Stimulated activated CD4-positive, alpha-beta T cell treated with anti-CD3 and anti-CD28 coated beads, Interleukin-12 subunit alpha, Interleukin-12 subunit beta, amount 100 ng/mL, for 4 hours (primary cell): ENCODE data around the gene MBD6.

ENCODE experiments used
- DNase-seq: peaks from one replicate; pipeline ENCODE4 v3.0.0-alpha.2; 2020

Gene MBD6

DNA sequence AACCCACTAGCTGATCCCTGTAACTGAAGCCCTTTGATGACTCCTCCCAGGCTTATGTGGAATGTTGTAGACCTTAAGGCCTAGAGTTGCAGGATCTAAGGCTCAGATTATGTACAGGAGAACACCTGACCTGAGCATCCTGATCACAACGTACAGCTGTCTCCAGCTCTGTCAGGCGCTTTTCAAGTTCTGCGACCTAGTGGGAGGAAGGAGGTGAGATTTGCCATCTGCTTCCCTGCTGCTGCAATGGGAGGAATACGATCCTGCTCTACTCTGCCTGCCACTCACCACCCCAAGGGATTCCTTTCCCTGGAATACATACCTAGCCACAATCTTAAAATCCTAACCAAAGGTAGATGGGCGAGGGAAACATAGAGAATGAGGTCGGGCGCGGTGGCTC, 10.5 kb downstream of the MBD6 start:
- no peak for DNase-seq

DNA sequence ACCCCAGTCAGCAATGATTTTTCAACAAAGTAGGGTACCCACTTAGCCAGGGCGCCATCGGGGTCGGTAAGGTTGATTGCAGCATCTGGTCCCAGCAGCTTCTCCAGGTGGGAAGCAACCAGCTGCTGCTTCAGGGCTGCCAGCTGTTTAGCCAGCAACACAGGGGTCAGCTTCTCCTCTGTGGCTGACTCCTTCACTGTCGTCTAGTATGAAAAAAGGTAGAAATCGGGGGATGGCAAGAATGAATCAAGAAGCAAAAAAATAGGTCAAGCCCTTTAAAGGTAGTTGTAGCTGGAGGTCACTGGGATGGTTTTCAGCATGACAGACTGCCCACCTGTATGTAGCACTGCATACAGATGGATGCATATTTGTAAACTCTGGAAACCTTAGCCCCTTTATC, 11.6 kb downstream of the MBD6 start:
- DNase-seq, result no peak

DNA sequence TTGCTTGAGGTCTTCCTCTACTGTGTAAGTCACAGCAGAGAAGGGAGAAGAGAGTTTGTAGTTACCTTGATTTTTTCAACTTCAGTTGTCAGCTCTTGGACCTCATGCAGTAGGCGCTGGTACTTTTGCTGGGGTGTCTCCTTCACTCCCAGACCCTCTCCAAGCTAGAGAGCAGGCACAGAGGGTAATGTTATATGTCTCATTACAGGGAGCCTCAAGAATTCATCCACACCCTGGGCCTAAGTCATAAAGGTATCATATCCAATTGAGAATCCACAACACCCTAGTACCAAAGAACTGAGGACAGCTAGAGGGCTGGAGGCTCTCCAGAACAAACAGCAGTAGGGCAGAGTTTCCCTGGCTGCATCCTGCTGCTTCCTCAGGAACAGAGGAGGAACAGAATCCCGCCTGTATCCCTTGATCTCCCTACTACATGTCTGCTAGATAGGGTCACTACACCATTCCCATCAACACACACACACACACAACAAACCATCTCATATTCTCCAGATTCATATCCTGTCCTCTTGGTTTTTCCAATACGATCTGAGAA, 12.4 kb downstream of the MBD6 start:
- no peak for DNase-seq

DNA sequence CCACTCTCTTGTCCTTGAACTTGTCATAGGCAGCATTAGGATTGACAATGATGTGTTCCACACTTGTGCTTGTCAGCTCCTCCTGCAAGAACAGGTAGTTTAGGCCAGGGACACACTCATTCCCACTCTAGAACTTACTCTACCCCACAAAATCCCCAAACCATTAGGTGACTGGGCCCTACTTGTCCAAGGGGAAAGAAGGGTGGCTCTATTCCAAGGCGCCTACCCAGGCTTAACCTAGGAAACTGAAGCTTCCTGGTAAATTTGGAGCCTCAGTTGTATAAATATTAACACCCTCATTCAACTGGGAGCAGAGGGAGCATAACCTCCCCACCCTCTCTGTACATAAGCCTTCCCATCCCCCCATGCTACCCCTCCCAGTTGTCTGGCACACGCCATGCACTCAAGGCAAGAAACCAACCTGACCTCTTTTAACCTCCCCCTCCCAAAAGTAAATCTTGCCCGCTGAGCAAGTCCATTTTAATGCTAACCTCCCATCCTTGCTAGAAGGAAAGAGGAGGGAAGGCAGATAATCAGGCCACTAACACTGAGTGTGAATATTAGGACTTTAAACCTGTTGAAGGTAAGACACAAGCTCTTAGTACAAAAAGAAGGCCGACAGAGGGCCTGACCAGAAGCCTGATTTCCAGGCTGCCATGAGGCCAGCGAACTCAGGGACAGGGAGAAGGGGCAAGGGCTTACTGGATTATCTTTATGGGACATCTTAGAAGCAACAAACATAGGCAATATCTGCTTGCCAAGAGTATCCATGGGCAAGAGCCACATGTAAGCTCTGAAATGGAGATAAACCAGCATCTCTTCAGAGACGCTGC, 13.4 kb downstream of the MBD6 start:
- no peak for DNase-seq

DNA sequence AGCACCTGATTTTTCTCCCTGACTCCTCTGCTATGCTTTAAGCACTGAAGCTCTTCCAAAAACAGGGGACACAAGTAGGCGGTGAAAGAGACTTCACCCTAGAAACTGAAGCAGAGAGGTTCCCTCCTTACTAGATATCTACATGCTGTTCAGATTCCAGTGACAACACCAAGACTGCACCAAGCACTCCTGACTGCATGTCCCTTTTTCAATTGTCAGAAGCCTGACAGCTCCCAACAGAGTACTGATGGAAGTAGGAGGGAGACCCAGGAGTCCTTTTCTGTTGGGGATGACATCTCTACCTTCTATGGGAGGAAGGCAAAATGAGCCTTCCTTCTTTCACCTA, 13.9 kb downstream of the MBD6 start:
- DNase-seq, result no peak

DNA sequence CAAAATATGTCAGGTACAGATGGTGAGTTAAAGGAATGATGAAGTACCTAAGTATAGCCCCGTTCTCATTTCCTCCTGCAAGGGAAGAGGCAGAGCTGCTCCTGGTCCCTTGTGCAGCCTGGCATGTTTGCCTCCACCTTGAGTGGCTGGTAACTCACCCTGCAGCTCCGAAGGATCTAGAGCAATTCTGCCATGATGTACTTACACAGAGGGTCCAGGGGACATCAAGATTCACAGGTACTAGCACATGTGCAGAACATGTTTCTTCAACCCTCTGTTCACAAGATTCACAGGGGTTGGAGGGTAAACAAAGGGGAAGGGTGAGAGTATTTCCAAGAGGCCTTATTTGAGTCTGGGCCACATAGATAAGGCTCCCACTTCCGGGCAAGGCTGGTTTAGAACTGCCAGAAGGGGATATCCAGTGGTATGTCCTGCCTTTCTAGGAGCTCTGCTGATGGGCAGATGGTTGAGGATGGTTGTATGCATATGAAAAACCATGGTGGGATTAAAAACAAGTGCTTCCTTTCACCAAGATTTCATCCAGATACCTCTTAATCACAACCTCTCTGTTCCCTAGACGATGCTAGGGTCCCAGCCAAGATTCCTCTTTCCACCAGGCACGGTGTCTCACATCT, 16.6 kb downstream of the MBD6 start:
- no peak for DNase-seq

DNA sequence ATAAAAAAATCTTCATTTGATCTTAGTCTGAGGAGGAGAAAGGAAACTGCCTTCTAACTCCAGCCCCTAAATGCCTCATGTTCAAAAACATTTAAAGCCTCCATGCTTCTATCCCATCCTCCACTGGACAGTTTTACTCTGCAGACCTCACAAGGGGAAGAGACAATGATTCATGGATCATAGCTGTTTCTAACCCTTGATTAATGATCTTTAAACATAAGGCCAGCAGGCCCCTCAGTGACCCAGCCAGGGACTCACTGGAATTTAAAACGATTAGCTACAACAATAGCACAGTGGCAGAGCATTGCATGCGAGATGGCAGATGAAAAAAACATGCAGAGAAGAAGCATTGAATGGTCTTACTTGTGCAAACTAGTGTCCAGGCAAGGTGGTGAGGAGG, 18.4 kb downstream of the MBD6 start:
- DNase-seq, result no peak

DNA sequence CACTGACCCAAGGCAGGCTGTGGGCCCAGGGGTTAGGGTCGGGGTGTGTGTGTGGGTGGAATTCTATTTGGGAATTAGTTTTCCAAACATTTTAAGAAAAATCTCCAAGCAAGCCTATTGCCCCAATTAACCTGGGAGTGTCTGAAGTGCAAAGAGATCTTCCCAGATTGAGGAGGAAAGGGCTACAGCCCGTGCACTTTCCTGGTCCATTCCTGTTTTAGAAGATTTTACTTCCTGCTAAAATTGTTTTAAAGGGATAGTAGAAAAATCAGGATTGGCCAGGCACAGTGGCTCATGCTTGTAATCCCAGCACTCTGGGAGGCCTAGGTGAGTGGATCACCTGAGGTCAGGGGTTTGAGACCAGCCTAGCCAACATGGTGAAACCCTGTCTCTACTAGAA, 19.1 kb downstream of the MBD6 start:
- no peak for DNase-seq

DNA sequence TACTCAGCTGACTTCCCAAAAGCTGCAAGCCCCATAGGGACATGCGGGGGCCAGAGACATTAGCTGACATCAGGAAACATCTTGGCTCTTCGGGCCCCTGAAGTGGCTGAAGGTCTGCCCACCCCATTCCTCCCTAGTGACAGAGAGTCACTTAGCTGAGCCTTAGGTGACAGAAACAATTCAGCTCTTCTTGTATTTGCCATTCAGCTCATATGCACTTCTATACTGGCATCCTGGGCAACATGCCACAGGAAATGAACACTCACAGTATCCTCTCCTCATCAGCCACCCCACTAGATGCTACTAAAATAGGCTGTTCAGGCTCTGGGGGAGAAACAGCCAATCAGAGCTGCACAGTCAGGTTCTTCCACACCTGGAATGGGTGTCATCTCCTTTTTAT, 21.0 kb downstream of the MBD6 start:
- no peak for DNase-seq

DNA sequence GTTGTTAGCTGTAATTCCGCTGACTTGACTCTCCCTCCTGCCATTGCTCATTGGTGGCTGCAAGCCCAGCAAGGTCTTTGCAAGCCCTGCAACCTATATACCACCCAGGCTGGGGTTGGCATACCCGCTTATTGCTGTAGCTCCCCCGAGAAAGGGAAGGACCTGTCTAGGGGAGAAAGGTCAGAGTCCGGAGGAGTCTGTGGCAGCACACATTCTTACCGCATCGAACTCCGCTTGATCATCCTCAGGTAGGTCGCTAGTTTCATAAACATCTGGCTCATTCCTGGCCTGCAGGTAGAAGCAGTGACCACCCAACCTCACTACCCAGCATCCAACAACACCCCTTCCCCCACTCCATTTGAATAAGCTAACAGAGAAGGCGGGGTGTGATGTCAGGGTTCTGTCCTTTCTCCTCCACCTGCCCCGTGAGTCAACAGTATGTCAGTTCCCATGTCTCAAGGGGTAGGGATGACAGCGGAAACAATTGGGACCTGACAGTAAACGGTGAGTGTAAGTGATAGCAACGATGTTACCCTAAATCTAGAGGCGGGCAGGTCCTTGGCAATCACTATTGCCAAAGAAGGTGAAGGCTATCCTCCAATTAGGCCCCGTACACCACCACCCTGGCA, 23.3 kb downstream of the MBD6 start:
- DNase-seq, result no peak

DNA sequence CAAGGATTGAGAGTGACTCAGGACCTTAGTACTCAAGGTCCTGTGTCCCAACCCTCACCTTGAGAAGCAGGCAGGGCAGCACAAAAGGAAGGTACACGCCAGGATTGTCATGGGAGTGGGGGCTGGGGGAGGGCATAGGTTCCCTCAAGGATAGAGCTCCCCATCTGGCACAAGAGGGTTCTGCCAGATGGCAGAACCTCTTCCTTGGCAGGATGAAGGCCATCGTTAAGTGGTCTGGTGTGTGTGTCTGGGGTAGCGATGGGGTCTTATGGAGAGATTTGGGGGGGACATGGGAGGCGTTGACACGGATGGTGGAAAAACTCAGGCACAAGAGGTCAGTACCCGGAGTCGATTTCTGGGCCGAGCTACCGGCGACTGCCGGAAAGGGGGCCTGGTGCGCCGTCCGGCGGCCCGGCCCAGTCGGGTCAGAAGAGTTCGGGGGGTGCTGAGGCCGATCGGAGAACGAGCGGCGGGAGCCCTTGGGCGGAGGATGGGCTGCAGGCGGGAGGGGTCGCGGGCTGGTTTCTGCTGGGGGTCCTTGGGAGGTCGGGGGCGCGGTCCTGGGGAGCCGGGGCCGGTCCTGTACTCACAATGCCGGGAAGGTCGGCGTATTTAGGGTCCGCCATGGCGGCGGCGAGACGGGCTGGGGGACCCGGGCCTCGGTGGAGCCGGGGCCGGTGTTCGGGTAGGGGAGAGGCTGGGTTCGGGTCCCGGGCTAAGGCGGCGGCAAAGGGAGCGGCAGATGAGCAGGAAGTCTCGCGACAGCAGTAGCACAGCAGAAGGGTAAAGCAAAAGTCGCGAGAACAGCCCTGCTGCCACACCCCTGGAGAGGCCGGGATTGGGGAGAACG, 24.0 kb downstream of the MBD6 start, which contains the start of gene DCTN2:
Gene DCTN2, minus strand, starts transcription at position 755 of the 850 bp plus-strand sequence. Its CDS starts 129 bp downstream, at position 626.
- DNase-seq, result peak; percentile 88

DNA sequence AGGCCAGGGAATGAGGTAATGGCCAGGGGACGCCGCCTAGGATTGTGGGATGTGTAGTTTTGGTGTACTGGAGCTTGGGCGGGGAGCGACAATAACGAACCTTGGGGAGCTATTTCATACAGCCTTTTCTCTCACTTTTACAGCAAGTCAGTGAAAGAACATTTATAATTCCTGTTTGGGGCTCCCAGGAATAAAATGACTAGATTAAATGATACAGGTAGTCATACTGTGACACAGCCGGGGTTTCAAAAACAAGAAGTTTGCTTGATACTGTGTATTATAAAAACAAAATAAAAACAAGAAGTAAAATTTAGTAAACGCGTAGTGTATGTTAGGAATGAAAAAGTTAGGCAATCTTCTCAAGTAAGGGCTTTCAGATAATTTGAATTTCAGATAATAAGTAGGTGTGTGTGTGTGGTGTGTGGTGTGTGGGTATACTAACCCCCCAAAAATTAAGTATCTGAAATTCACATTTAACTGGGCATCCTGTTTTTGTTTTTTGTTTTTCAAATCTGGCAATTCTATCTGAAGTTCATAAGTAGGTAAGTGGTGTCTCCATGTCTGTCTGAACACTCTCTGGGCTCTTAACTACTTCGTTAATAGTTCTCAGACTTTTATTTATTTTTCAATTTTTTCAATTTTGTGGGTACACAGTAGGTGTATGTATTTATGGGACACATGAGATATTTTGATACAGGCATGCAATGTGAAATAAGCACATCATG, 24.8 kb downstream of the MBD6 start:
- no peak for DNase-seq

DNA sequence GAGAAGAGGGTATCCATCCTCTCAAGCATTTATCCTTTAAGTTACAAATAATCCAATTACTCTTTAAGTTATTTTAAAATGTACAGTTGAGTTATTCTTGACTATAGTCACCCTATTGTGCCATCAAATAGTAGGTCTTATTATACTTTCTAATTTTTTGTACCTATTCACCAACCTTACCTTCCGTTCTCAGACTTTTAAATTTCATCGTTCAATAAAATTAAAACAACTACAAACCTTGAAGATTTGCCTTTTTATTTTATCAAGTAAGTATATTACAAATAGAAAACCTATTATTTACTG, 25.3 kb downstream of the MBD6 start:
- DNase-seq, result no peak

DNA sequence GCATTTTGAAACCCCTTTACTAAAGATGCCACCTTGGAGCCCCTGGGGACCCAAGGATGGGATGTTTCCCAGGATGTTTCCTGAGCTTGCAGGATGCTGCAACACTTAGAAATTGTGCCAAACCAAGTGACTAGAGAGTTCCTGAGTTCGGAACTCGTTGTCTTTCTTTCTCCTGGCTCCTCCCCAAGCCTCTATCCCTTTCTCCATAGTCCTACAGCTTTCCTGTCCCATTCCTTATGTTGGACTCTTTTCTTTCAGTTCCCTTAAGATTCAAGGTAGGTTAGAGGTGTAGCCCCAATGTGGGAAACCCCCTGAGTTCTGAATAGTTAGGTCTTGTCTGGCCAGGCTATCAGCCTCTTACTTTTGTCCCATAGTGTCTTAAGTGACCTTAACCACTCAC, 25.9 kb downstream of the MBD6 start:
- no peak for DNase-seq

DNA sequence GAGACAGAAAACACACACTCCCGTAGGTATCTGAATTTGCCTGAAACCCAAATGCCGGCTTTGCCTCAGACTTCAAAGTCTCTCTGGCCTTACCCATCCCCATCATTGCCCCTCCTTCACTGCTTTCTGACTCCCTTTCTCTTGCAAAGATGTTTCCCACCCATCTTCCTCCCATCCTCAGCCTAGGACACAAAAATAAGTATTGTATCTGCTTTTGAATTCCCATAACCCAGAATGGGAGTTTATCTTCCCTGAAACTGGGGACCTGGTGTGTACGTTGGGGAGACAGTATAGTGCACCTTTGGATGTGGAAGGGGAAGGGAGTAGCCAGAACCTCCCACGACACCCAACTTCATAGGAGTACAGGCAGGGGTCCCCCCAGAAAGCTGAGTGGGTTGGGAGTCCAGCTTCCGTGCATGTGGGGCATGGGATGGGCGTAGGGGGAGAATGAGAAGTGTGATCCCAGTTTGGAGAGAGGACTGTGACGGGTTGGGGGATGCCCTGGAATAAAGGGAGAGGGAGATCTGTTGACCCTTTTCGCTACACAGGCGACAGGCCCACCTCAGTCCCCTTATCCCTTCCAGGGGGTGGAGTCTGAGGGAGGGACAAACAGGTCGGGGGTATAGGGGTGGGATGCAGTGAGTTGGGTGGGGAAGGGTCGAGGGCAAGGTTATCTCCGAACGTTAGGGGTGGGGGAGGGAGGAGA, 26.7 kb downstream of the MBD6 start:
- DNase-seq, result no peak

DNA sequence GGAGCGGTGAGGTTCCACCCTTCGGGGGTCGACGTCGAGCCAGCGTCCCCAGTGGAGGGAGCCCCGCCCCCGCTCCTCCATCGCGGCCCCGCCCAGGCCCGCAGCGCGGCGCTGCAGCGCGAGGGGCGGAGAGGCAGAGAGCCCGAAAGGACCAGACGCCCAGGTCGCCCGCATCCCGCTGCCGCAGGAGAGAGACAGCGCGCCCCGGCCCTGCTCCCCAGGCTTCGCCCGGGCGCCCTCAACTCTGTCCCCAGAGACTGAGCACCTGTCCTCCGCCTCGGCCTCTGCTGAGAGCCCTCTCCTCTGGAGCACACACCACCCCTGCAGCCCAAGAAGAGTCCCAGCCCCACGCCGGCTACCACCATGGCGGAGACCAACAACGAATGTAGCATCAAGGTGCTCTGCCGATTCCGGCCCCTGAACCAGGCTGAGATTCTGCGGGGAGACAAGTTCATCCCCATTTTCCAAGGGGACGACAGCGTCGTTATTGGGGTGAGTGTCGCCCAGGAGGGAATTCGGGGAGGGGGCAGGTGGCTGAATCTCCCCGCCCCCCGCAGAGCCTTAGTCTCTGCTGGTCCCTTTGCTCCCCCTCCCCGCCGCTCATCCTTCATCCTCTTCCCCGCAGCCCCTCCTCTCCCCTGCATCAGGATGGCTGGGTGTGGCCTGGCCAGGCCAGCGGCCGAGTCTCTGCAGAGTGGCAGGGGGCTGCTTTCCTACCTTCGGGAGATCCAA, 27.5 kb downstream of the MBD6 start, which contains the start of gene KIF5A:
Gene KIF5A, plus strand, starts transcription at position 136 of the 732 bp plus-strand sequence. Its CDS starts 228 bp downstream, at position 364.
- peak; percentile 54 for DNase-seq

DNA sequence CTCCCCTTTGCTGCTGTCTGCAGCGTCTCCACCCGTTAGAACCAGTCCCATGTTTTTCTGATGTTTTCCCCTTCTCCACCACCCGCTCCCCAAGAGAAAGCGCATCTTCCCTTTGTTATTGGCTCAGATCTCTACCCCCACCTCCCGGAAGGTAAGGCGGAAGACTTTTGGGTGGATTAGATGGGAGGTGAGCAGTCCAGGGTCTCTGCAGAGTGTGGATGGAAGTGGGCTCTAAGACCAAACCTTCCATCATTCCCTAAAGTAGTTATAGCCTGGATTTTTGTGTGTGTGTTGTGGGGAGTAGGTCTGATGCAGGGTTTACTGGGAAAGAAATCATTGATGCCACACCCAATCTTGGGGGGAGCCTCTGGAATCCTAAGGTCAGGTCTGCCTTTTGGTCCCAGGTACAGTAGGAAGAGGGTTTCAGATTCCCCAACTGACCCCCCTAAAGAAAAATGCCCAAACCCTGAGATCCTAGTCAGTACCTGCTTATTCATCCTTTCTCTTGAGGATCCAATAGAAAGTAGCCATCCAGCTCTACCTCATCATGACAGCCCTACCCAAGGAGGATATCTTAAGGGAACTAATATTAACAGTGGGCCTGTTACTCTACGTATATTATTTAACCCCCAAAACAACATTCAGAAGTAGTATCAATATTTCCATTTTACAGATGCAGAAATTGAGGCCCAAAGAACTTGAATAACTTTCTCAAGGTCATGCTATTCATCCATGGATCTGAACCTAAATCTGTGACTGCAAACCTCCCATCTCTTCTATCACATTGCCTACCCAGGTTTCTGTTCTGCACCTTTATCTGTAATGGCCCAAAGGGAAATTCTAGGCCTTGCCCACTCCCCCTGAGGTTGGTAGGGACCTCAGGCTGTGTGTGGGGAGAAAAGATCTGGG, 28.3 kb downstream of the MBD6 start:
- no peak for DNase-seq

DNA sequence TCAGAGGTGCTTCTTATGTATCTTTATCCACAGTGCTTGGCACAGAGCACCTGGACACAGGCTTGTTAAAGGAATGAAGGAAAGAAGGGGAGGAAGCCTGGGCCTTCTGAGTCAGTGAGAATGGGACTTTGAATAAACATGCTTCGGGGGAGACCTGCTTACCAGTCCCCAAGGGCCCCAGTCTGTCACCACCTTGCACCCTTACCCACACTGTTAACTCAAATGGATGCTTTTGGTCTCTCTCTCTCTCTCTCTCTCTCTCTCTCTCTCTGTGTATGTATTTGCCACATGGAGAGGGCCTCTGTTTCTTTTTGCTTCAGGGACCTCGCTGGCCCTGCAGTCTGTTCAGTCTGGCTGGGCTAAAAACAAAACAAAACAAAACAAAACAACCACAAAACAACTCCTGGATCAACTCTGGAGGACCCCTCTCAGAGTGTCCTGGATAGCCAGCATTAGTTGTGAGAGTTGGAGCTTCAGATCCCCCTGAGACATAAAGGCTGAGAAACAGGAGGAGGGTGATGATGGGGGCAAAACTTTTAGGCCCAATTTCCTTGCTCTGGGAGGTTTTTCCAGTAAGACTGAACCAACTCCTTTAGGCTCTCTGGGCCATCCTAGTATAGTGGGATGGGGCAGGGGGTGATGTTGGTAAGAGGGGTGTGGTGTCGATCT, 29.1 kb downstream of the MBD6 start:
- no peak for DNase-seq

DNA sequence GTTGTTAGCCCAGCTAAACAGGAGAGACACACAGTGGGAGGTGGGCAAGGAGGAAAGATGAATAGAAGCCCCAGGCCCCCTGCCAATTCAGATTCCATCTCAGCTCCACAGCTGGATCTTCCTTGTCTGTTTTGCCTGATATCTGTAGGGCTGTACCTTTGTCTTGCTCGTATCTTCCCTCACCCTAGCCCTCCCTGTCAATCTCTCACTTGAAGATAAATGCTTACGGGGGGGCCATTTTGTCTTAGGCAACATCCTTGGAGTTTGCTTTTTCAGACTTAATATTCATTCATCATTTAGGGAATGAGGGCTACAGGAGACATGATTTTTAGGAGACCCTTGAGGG, 29.7 kb downstream of the MBD6 start:
- DNase-seq, result no peak
